ENCODE results near the gene ZNF367.

DNA sequence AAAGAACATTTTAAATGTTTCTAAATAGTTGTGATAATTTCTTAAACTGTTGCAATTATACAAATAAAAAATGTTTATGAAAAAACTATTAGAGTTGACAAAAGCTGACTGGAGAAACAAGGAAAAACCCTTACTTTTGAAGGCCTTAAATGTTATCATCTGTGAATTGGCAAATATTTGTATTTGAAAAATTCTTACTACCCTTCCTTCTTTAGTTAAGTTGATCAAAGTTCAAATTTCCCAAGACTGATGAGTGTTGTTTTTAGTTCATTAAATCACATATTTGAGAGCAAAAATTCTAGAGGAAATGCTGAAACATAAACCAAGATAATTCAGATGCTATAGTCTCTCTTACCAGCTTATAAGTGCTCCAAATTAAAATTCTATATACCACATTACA, 32.0 kb downstream of the ZNF367 start:
- TF ChIP-seq, protein P1, sequence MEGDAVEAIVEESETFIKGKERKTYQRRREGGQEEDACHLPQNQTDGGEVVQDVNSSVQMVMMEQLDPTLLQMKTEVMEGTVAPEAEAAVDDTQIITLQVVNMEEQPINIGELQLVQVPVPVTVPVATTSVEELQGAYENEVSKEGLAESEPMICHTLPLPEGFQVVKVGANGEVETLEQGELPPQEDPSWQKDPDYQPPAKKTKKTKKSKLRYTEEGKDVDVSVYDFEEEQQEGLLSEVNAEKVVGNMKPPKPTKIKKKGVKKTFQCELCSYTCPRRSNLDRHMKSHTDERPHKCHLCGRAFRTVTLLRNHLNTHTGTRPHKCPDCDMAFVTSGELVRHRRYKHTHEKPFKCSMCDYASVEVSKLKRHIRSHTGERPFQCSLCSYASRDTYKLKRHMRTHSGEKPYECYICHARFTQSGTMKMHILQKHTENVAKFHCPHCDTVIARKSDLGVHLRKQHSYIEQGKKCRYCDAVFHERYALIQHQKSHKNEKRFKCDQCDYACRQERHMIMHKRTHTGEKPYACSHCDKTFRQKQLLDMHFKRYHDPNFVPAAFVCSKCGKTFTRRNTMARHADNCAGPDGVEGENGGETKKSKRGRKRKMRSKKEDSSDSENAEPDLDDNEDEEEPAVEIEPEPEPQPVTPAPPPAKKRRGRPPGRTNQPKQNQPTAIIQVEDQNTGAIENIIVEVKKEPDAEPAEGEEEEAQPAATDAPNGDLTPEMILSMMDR (IDR thresholded peaks at IDR 0.05; ENCODE audit: poor library complexity, severe bottlenecking), result no peak
- TF ChIP-seq SMC3 (conservative IDR thresholded peaks at IDR 0.05; ENCODE audit: poor library complexity), result no peak
- TF ChIP-seq RAD21 (conservative IDR thresholded peaks at IDR 0.05), result no peak
- no peak for TF ChIP-seq POLR2AphosphoS5 (IDR thresholded peaks at IDR 0.05)
- TF ChIP-seq REST (IDR thresholded peaks at IDR 0.05; ENCODE audit: borderline replicate concordance), result no peak
- TF ChIP-seq EZH2 (IDR thresholded peaks at IDR 0.05; ENCODE audit: borderline replicate concordance, insufficient read depth, low read length, poor library complexity, severe bottlenecking), result no peak
- TF ChIP-seq TAF1 (IDR thresholded peaks at IDR 0.05; ENCODE audit: low read depth), result no peak
- TF ChIP-seq MXI1 (conservative IDR thresholded peaks at IDR 0.05; ENCODE audit: poor library complexity, severe bottlenecking), result no peak
